Subcutaneous abdominal adipose tissue (tissue), 5 donors: Measurements from ENCODE around the gene JMJD1C.

Experiments used
- H3K27ac ChIP-seq: one replicate; pipeline ENCODE4 v1.7.0; 2013; ENCODE audit warnings: low read depth, mild to moderate bottlenecking, inconsistent platforms, low read length, moderate library complexity
- H3K27me3 ChIP-seq, 5 donors: one replicate each; pipeline ENCODE4 v1.7.0; 2013; ENCODE audit warnings: low read length in 5 of 5, inconsistent platforms in 1 of 5; ENCODE audit not compliant: control insufficient read depth in 5 of 5, insufficient read depth in 4 of 5
- H3K36me3 ChIP-seq, 5 donors: one replicate each; pipeline ENCODE4 v1.7.0; 2013; ENCODE audit warnings: low read length in 5 of 5; ENCODE audit not compliant: control insufficient read depth in 5 of 5, insufficient read depth in 5 of 5
- H3K4me1 ChIP-seq, 5 donors: one replicate each; pipeline ENCODE4 v1.7.0; 2013; ENCODE audit warnings: low read length in 5 of 5, mild to moderate bottlenecking in 3 of 5, moderate library complexity in 1 of 5; ENCODE audit not compliant: control insufficient read depth in 5 of 5, insufficient read depth in 5 of 5
- H3K4me3 ChIP-seq, 5 donors: one replicate each; pipeline ENCODE4 v1.7.0; 2013; ENCODE audit warnings: low read length in 5 of 5, low read depth in 1 of 5
- H3K9ac ChIP-seq, 5 donors: one replicate each; pipeline ENCODE4 v1.7.0; 2013; ENCODE audit warnings: low read length in 5 of 5, mild to moderate bottlenecking in 4 of 5, moderate library complexity in 3 of 5
- H3K9me3 ChIP-seq, 5 donors: one replicate each; pipeline ENCODE4 v1.7.0; 2013; ENCODE audit warnings: low read length in 5 of 5; ENCODE audit not compliant: control insufficient read depth in 5 of 5
- donor health status: healthy.
- donor health status: healthy.
- donor health status: healthy.
- donor health status: healthy.
- donor health status: healthy.

JMJD1C gene

GRCh38 chr10:63430091-63430998 lies 35.4 kb downstream of the JMJD1C start:
- H3K27me3 ChIP-seq: no peaks in the 10 kb centered on the region
- no peaks in the 10 kb centered on the region for H3K36me3 ChIP-seq
- H3K4me3 ChIP-seq: no peak overlapping the region
- peaks cover 0 to 42% (median 33%) of the 10 kb centered on the region in 5 donors for H3K4me1 ChIP-seq
- H3K27ac ChIP-seq: no peak overlapping the region
- no peak overlapping the region for H3K9ac ChIP-seq
- no peaks in the 10 kb centered on the region for H3K9me3 ChIP-seq

GRCh38 chr10:63429281-63429680 lies 36.5 kb downstream of the JMJD1C start:
- no peak overlapping the region for H3K27ac ChIP-seq

GRCh38 chr10:63427013-63427412 lies 38.8 kb downstream of the JMJD1C start:
- no peaks in the 10 kb centered on the region for H3K27me3 ChIP-seq
- H3K27ac ChIP-seq: no peak overlapping the region
- H3K9ac ChIP-seq: no peak overlapping the region
- no peaks in the 10 kb centered on the region for H3K9me3 ChIP-seq
- peaks cover 0 to 45% (median 30%) of the 10 kb centered on the region in 5 donors for H3K4me1 ChIP-seq
- no peak overlapping the region for H3K4me3 ChIP-seq
- no peaks in the 10 kb centered on the region for H3K36me3 ChIP-seq

More at GRCh38 chr10:63429281-63429680, 36.5 kb downstream of the JMJD1C start:
- Histone ChIP-seq H3K36me3 (no peaks in the 10 kb centered on the region), H3K27me3 (no peaks in the 10 kb centered on the region), H3K4me3 (no peak overlapping the region), H3K4me1 (peaks cover 0 to 38% (median 33%) of the 10 kb centered on the region in 5 donors), H3K9me3 (no peaks in the 10 kb centered on the region), H3K9ac (no peak overlapping the region)

GRCh38 chr10:63425512-63425911 lies 40.3 kb downstream of the JMJD1C start:
- H3K27ac ChIP-seq: no peak overlapping the region
- H3K9me3 ChIP-seq: no peaks in the 10 kb centered on the region
- peaks cover 0 to 48% (median 29%) of the 10 kb centered on the region in 5 donors for H3K4me1 ChIP-seq
- no peak overlapping the region for H3K9ac ChIP-seq
- H3K4me3 ChIP-seq: no peak overlapping the region
- no peaks in the 10 kb centered on the region for H3K27me3 ChIP-seq
- no peaks in the 10 kb centered on the region for H3K36me3 ChIP-seq

- Histone ChIP-seq H3K9me3 (no peaks in the 10 kb centered on the region), H3K4me1 (peaks cover 0 to 39% (median 20%) of the 10 kb centered on the region in 5 donors)
Measured at GRCh38 chr10:63424576-63424975, 41.2 kb downstream of the JMJD1C start.

GRCh38 chr10:63423494-63423893 lies 42.3 kb downstream of the JMJD1C start:
- Histone ChIP-seq H3K27me3 (no peaks in the 10 kb centered on the region), H3K36me3 (no peaks in the 10 kb centered on the region), H3K4me1 (peaks cover 0 to 29% (median 11%) of the 10 kb centered on the region in 5 donors), H3K9ac (no peak overlapping the region), H3K27ac (no peak overlapping the region), H3K4me3 (no peak overlapping the region), H3K9me3 (no peaks in the 10 kb centered on the region)

More at GRCh38 chr10:63424576-63424975, 41.2 kb downstream of the JMJD1C start:
- Histone ChIP-seq H3K27me3 (no peaks in the 10 kb centered on the region), H3K36me3 (no peaks in the 10 kb centered on the region), H3K4me3 (no peak overlapping the region), H3K9ac (no peak overlapping the region), H3K27ac (no peak overlapping the region)

GRCh38 chr10:63421591-63421990 lies 44.2 kb downstream of the JMJD1C start:
- H3K27ac ChIP-seq: no peak overlapping the region
- no peak overlapping the region for H3K4me3 ChIP-seq
- no peak overlapping the region for H3K9ac ChIP-seq
- H3K9me3 ChIP-seq: no peaks in the 10 kb centered on the region
- peaks cover 0 to 31% (median 8%) of the 10 kb centered on the region in 5 donors for H3K4me1 ChIP-seq
- no peaks in the 10 kb centered on the region for H3K27me3 ChIP-seq
- H3K36me3 ChIP-seq: no peaks in the 10 kb centered on the region

GRCh38 chr10:63416376-63416775 lies 49.4 kb downstream of the JMJD1C start:
- Histone ChIP-seq H3K36me3 (no peaks in the 10 kb centered on the region), H3K27ac (no peak overlapping the region), H3K4me3 (no peak overlapping the region), H3K9ac (no peak overlapping the region), H3K27me3 (no peaks in the 10 kb centered on the region), H3K4me1 (peaks cover 0 to 30% (median 20%) of the 10 kb centered on the region in 5 donors), H3K9me3 (no peaks in the 10 kb centered on the region)

GRCh38 chr10:63415640-63416244 lies 50.0 kb downstream of the JMJD1C start:
- Histone ChIP-seq H3K4me1 (peaks cover 0 to 28% (median 18%) of the 10 kb centered on the region in 5 donors), H3K27me3 (no peaks in the 10 kb centered on the region), H3K9me3 (no peaks in the 10 kb centered on the region), H3K27ac (no peak overlapping the region), H3K36me3 (no peaks in the 10 kb centered on the region), H3K4me3 (no peak overlapping the region), H3K9ac (peak overlapping the region in 1 of 5 donors; percentile 4)
